GM18858 (cell line): ENCODE results near the gene CHST6.
"Not testable (repeated sequence)": the region's sequence is repeated elsewhere in the genome, so short reads cannot be mapped to it uniquely, and the experiment has no call there.

ENCODE experiments used
- ATAC-seq: cut with Tn5 transposase; IDR thresholded peaks from one replicate; pipeline ENCODE4 v1.9.1; 2021; ENCODE audit not compliant: unreplicated experiment

Gene CHST6

DNA sequence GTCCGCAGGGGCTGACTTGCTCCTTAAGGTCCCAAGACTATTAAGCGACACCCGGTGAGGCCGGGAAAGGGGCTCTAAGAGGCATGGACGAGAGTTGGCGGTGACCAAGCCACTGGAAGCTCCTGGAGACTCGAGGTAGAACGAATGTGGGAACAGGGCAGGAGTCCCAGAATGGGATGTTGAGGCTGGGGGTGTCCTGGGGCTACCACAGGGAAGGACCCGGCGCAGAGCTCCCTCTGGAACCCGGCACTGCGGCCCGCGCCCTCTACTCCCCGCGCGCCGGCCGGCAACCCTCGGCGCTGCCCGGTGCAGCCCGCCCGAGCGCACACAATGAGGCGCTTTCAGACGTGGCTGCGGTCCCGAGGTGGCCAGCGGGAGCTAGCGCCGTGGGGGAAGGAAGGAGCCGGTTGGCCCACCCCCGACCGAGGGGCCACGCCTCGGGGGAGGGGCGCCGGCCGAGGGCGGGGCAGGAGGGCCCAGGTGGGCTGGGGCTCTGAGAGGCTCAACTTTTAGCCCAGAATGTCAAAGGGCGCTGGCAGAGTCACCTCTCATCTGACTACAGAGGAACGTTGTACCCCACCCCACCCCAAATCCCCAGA is at the start of gene CHST6:
CHST6 (minus strand) TSS at position 366 of the 599 bp plus-strand sequence. CDS start 15,613 bp downstream, outside the sequence.
- ATAC-seq = peak; percentile 61

DNA sequence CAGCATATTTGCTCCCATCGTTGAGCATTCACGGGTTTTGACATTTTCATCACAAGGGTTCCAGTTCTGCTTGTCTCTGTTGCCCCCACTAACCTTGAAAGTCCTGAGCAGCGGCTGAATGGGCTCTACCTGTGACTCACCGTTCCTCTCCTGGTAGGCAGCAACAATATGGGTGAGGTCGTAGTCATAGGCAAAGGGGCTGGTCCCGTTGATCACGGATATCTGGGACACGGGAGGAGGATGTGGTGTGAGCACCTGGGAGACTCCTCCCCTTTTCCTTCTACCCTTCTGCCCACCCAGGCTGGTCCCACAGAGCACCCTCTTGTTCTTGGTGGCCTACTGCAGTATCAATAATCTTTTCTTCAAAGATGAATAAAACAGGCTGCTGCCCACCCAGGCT is 47.2 kb upstream of the CHST6 start:
- not testable (repeated sequence) for ATAC-seq

DNA sequence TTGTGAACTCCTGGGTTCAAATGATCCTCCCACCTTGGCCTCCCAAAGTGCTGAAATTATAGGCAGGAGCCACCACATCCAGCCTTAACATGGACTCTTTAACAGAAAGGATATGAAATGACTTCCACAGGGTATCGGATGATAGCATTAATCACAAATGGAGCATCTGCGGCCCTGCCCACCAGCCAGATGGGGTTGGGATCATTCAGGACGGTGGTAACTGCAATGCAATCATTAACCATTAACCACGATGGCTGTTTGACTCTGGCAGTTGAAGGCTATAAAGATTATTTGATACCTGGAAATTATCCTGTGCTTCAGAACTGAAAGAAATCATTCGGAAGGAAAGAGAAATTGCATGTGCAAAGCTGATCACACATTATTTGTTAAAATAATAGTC is 46.0 kb upstream of the CHST6 start:
- no peak for ATAC-seq

DNA sequence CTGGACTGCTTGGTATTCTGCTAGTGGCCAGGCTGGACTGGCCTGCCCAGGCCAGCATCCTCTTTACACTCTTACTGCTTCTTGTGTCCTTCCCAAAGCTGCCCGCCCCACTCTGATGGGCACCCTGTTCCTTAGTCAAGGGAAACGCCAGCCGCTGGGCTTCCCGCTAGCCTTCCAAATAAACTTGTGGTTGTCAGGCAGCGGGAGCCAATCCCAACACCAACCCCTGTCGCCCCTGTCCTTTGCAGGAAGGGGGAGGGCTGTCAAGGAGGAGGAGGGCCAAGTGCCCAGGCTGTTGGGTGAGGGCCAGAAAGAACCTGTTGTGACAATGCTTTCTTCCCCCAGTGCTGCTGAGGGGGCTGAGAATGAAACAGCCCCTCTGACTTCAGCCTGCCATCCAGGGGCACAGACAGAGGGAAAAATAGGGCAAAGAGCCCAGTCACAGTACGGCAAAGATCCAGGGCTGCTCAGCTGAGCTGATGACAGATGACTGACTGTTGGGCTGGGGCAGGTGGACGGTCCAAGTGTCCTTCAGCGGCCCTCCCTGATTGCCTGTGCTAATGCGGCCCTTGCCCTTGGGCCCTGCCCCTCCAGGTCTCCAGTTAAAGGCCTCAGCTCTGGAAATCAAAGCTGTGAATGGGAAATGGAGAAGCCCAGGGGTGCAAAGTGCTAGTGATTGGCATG is 43.8 kb upstream of the CHST6 start:
- not testable (repeated sequence) for ATAC-seq

DNA sequence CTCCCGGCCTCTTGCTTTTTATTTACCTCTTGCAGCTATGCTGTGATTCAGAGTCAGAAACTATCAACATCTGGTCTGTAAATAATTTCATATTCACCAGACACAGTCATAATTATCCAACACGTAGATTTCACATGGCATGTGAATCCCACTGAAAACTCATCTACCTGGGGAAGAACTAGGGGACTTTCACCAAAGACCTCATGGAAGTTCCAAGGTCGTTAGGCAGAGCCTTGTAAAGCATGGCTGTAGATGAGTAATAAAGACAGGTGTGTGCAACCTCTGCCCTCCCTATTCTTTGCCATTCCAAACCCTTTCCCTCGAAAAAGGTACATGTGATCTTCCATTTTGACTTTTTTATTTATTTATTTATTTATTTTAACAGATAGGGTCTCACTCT is 42.5 kb upstream of the CHST6 start:
- no peak for ATAC-seq

DNA sequence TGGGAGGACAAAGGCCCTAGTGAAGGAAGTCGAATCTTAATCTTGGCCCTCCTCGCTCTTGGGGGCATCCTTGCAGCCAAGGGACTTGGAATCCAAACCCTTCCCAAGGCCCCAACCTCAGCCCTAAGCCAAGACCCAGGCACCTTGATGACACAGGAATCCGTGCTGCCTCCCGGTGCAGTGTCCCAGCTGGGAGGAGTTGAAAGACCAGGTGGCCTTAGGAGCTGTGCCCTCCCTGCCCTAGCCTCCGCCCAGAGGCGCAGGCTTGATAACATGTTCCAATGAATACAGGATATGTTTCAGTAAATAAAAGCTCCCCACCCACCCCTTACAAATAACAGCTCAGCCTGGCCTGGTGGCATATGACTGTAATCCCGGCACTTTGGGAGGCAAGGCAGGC is 40.7 kb upstream of the CHST6 start, which contains the start of gene CHST5:
CHST5 (minus strand) TSS at position 208 of the 400 bp plus-strand sequence. CDS start 5,724 bp downstream, outside the sequence.
- ATAC-seq = no peak

DNA sequence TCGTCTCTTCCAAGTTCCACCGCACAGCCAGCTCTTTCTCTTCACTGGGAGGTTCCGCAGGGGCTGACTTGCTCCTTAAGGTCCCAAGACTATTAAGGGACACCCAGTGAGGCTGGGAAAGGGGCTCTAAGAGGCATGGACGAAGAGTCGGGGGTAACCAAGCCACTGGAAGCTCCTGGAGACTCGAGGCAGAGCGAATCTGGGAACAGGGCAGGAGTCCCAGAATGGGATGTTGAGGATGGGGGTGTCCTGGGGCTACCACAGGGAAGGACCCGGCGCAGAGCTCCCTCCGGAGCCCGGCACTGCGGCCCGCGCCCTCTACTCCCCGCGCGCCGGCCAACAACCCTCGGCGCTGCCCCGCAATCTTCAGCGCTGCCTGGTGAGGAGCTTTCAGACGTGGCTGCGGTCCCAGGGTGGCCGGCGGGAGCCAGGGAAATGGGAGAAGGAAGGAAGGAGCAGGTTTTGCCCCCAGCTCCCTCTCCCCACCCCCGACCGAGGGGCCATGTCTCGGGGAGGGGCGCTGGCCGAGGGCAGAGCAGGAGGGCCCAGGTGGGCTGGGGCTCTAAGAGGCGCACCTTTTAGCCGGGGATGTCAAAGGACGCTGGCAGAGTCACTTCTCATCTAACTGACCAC is 40.1 kb upstream of the CHST6 start:
- ATAC-seq = no peak

DNA sequence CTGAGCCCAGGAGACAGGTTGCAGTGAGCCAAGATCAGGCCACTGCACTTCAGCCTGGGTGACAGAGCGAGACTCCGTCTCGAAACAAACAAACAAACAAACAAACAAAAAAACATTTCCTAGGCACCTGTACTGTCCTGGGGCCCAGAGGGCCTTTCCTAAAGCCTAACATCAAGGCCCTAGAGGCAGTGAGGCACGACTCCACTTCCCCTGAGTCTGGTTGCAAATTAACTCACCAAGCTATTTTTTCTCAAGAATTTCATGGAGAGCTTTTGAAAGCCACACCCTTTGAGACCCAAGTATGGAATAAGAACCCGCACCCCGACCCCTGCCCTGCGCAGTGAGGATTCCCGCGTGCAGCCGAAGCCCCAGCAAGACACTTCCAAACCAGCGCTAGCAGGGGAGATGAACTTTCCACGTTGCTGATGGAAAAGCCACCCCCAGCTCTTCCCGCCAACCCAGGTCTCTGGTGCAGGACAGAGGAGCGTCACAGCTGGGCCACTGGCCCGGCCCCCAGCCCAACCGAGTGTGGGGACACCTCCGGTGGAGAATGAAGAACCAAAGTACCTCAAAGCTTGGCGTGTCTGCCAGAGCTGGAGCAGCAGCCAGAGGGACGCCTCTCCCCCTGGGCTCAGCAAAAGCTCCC is 39.4 kb upstream of the CHST6 start:
- no peak for ATAC-seq

DNA sequence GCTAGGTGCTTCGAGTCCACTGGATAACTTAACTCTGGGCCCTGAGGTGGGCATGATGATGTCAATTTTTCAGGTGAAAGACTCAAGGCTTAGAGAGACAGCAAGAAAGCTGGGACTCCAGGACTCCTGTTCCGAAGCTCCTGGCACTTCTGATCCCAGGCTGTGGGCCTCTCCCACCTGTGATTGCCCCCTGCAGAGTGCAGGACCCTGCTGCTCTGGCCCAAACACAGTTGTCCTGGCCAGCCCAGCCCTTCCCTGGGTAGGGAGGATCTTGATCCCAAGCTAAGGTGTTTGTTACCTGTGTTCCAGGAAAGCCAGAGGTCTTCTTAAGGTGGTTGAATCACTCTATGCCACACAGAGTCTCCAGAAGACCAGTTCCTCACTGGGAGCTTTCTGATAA is 37.5 kb upstream of the CHST6 start:
- ATAC-seq = no peak

DNA sequence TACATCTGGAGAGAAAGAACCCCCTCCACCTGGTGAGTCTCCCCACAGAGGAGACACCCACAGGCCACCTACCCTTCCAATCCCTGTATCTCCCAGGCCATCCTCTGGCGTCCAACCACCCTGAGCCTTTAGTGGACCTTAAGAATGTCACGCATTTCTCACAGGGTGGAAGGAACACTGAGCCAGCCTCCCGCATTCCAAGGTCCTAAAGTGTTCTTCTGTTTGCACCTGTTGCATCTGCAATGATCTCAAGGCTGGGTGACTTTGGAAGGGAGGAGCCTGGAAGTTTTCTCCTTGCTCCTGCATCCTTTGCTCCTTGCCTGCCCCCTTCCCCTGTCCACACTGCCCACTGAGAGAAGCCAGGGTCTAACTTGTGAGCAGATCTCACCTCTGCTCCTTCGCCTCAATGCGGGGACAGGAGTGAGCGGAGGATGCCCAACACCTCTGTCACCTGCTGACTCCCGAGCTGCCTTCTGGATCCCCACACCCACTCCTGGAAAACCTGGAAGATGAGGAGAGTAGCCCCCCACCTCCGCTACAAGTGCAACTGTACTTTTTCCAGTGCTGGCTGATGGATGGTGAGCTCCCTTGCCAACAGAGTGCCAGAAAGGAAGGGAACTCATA is 37.0 kb upstream of the CHST6 start:
- ATAC-seq = no peak

DNA sequence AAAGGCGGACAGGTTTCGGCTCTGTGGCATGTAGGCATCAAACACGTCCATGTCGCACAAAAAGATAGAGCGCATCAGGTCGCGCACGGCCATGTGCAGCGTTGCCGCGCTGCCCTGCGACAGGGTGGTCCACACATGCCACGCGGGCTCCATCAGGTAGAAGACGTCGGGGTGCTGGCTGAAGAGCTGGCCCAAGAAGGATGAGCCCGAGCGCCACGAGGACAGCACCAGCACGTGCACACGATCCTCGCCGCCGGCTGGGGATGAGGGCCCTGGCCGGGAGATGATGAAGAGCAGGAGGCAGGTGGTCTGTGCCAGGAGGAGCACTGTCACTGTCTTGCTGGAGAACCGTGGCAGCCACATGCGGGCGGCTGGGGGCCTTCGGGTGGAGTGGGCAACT is 34.7 kb upstream of the CHST6 start:
- ATAC-seq = no peak

DNA sequence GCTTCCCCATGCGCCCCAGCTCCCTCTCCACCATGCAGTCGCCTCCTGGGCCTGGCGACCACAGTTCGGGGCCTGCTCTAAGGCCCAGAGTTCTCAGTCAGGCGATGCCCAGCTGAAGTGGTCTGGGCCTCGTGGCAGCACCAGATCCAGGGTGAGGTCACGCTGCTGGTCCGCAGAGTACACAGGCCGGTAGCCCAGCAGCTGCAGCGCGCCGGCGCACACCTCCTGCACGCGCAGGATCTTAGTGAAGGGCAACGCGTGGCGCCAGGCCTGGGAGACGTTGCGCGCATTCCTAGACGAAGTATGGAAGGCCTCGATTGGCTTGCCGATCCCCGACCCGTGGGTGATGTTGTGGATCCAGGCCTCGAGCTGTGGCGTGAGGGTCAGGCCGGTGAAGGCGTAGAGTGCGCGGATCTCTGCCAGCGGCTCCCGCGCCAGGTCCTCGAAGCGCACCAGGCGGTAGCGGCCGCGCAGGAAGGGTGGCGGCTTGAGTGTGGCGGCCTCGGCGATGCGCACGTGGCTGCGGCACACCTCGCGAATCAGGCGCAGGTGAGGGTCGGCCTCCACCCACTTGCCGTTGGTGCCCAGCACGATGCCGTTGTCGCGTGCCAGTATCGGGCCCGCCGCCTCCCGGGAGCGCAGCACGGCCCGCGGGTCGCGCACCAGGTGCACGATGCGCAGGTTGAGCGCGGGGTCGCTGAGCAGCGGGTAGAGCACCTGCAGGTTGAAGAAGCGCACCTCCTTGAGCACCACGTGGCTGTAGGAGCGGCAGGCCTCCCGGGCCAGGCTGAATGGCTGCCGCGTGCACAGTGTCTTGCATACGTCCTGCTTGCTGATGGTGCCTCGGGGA is 34.0 kb upstream of the CHST6 start:
- ATAC-seq = no peak

DNA sequence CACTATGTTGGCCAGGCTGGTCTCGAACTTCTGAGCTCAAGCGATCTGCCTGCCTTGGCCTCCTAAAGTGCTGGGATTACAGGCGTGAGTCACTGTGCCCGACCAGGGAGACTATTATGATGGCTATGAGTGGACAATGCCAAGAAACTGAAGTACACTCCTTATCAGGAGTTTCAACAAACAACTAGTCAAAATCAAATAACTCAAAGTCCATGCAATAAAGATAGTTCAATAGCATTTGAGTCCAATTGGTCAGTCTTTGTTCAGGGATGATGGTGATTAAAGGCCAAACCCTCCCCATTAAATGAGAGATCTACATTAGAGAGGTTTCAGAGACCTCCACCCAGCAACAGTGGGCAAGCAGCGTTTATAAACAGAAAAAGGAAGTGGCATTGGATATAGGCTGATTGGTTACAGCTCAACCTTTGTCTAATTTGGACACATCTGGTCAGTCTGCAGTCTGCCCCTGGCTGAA is 32.6 kb upstream of the CHST6 start:
- ATAC-seq = no peak

DNA sequence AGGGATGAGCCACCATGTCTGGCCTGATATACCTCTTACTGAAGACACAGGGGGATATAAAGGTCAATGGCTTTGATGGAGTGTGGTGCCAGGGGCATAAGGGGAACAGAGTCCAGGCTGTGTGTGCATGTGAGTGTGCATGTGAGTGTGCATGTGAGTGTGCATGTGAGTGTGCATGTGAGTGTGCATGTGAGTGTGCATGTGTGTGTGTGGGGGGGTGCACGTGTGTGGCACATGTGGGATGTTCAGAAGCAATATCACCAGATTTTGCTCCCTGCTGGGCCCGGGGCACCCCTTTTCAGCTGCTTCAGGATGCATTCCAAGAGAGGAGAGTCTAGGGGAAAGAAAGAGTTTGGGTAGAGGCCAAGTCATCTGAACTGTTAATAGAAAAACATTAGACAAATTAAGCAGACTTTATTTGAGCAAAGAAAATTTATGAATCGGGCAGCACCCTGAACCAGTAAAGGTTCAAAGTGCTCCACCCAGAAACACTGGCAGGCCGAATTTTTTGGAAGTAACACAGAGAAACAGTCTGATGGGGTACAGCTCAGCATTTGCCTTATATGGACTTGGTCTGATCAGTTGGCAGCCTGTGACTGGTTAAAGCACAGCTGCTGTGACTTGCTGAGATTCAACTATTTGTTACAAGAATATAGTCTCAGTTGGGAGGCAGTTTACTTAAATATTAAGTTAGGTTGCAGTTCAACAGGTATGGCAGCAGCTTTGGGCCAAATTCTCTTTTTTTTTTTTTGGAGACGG is 31.0 kb upstream of the CHST6 start:
- ATAC-seq = no peak

DNA sequence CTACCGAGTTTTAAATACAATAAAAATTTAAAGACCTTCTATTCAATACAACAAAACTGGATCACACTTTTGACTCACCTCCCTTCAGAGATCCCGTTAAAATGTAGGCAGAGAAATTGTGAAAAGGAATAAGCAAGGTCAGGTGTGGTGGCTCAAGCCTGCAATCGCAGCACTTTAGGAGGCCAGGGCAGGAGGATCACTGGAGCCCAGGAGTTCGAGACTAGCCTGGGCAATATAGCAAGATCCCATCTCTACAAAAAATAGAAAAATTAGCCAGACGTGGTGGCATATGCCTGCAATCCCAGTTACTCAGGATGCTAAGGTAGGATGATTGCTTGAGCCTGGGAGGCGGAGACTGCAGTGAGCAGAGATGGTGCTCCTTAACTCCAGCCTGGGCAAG is 23.9 kb upstream of the CHST6 start:
- no peak for ATAC-seq

DNA sequence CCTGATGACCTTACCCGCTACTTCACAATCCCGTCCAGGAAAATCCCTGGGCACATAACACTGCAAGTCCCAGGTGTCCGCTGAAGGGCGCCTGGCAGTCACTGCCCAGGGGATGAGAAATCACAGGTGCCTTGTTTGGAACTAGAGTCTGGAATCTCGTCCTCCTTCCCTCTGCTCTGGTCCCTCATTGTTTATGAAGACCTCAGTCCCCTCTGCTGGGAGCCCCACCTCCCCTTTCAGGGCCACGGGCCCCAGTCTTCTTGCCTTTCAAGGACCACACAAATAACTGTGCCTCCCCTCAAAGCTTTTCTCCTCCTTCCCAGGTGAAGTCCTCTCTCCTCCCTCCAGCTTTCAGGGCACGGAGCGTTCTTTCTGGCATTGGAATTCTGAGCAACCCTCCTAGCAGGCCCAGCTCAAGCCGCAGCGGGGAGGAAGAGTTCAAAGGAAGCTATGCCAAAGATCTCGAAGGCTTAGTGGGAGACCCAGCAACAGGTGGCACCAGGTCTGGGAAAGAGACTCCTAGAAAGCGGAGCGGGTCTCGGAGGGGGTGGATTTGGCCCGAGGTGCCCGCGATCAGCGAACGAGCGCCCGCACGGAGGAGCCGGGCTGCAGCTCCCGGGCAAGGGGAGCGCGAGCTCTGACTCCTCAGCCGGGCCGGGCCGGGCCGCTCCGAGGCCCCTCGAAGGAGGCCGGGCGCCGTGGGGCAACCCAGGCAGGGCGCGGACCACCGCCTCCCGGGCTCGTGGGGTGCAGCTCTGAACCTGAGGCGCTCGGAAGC is 21.1 kb upstream of the CHST6 start:
- ATAC-seq = peak; percentile 15

DNA sequence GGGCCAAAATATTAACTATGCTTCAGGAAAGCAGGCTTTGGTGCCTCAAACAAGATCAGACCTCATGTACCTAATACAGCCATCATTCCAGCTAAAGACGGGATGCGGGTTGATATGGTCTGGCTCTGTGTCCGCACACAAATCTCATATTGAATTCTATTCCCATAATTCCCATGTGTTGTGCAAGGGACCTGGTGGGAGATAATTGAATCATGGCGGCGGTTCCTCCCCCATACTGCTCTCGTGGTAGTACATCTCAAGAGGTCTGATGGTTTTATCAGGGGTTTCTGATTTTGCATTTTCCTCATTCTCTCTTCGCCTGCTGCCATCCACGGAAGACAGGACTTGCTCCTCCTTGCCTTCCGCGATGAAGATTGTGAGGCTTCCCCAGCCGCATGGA is 19.1 kb upstream of the CHST6 start:
- no peak for ATAC-seq

DNA sequence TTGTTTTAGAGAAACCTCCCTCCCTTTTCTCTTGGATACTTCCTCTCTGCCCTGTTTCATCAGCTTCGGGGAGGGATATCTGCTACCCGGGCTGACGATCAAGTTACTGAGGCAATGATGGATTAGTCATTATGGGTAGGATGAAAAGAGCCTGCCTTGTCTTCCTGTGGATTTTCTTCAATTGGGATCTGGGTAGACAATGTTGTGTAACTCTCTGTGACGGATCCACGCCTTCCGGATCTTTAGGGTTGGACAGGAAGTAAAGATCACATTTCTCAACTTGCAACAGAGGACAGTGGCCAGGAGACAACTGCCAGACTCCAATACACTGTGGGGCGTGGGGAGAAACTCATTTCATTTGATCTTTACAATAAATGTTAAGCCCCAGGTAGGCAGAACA is 11.3 kb upstream of the CHST6 start:
- ATAC-seq = no peak

DNA sequence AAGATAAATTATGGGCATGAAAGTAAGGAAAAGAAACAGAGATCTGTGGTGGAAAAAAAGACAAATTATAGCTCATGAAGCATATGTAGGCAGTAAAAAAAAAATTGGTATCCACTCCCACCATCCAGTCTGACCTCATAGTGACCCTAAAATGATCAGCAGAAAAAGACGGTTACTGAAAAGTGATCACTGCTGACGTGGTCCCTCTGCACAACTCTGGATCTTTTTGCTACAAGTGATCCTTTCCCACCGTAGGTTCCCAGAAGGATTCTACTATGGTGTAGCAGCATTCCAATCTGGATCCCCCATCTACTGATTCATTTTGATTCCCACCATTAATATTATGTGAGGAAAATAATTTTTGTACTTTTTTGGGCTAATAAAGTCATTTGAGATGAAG is 10.9 kb upstream of the CHST6 start:
- no peak for ATAC-seq
